ENCODE measurements around the gene DNAJC13. TPM values are rescaled to one million over a fixed set of nuclear protein-coding genes. Genes with fewer than 3 reads are reported as not detected.

DNAJC13 gene
- total RNA-seq, 1 experiment from 2014 or later, result 18.1 TPM

- Histone ChIP-seq H4K8ac (replicated peaks; ENCODE audit: insufficient read length, low read depth, low read length) (no peak overlapping the region), H2BK120ac (ENCODE audit: low read depth, low read length, poor library complexity, severe bottlenecking) (no peak overlapping the region), H3K27ac (ENCODE audit: insufficient read length, low read depth, low read length) (no peak overlapping the region), H3T11ph (ENCODE audit: low read length) (no peak overlapping the region), H3K9me3 (ENCODE audit: control insufficient read depth, low read depth, low read length) (no peaks in the 10 kb centered on the region), H3K9ac (ENCODE audit: extremely low read depth, insufficient read length, low read length) (no peak overlapping the region), H2BK12ac (ENCODE audit: insufficient read length, low read depth, low read length) (no peak overlapping the region), H2BK5ac (ENCODE audit: insufficient read length, low read length) (no peak overlapping the region), H3K4me1 (ENCODE audit: insufficient read depth, low read length) (no peaks in the 10 kb centered on the region), H3K4me2 (ENCODE audit: insufficient read depth, insufficient read length, low read length) (no peak overlapping the region), H3K18ac (ENCODE audit: insufficient read length, low read depth, low read length) (no peak overlapping the region), H3K23ac (ENCODE audit: insufficient read length, low read depth, low read length) (no peak overlapping the region), H2BK15ac (ENCODE audit: low read depth, low read length) (no peak overlapping the region), H3K27me3 (ENCODE audit: insufficient read depth, low read length) (no peaks in the 10 kb centered on the region), H3K23me2 (ENCODE audit: insufficient read length, low read depth, low read length, poor library complexity, severe bottlenecking) (no peaks in the 10 kb centered on the region), H2AK5ac (ENCODE audit: insufficient read length, low read length) (no peak overlapping the region), H2AFZ (ENCODE audit: low read length) (no peak overlapping the region), H2BK20ac (ENCODE audit: low read depth, low read length, poor library complexity, severe bottlenecking) (no peak overlapping the region), H3K4ac (ENCODE audit: low read depth, low read length) (no peak overlapping the region), H3K79me1 (ENCODE audit: insufficient read depth, low read depth, low read length, poor library complexity, severe bottlenecking) (no peaks in the 10 kb centered on the region), H4K20me1 (ENCODE audit: control insufficient read depth, insufficient read depth, insufficient read length) (no peaks in the 10 kb centered on the region), H4K91ac (ENCODE audit: insufficient read length, low read depth, low read length) (no peak overlapping the region), H3K56ac (ENCODE audit: insufficient read length, low read depth, low read length) (no peak overlapping the region), H3K79me2 (ENCODE audit: insufficient read depth, low read length) (no peaks in the 10 kb centered on the region), H4K5ac (ENCODE audit: insufficient read length, low read depth, low read length) (no peak overlapping the region), H3K14ac (ENCODE audit: insufficient read depth, low read length) (no peak overlapping the region)
- TF ChIP-seq CTCF (conservative IDR thresholded peaks at IDR 0.05), result no peak
- no peaks in the 10 kb centered on the region for H3K4me1 Mint-ChIP-seq
- H3K27me3 Mint-ChIP-seq (ENCODE audit: low read depth), result no peaks in the 10 kb centered on the region
- no peaks in the 10 kb centered on the region for H3K9me3 Mint-ChIP-seq
- H3K4me3 Mint-ChIP-seq, result no peak overlapping the region
- DNase-seq, result no peak
- H3K36me3 Mint-ChIP-seq (ENCODE audit: insufficient read depth in 1 of 3, low read depth in 3 of 3), result no peaks in the 10 kb centered on the region
- H3K27ac Mint-ChIP-seq, result no peak overlapping the region
- no CpG with 5 or more reads among the region's 1 CpG for WGBS (ENCODE audit: extremely low coverage, insufficient read length, low lambda C conversion rate)
Observed at GRCh38 chr3:132405188-132405587, 12.1 kb upstream of the DNAJC13 start.
